Common myeloid progenitor, CD34-positive (primary cell): Measurements from ENCODE around the gene RMP24.
A peak's percentile ranks its signal among the peaks of the same experiment; 100 is the strongest.

Experiments used
- CTCF ChIA-PET: fragments of 350-600 bp; sonication (Branson Sonifier 250); formaldehyde crosslinking; loops from one replicate; lab custom pipeline; 2021; ENCODE audit warnings: antibody characterized with exemption; lab: Charles Lee
- POLR2A ChIA-PET: fragments of 350-600 bp; sonication (Branson Sonifier 250); formaldehyde crosslinking; loops from one replicate; lab custom pipeline; 2021; ENCODE audit warnings: antibody characterized with exemption; lab: Charles Lee
- DNase-seq, 3 donors: peaks; one replicate each; pipeline versions ENCODE4 v3.0.0 to v3.0.0-alpha.2; 2013
- H3K27ac ChIP-seq, 2 experiments: 1 replicate in 1 of 2; 2 replicates in 1 of 2; pipeline ENCODE4 v1.7.0; 2013; ENCODE audit warnings: inconsistent platforms in 2 of 2, low read length in 2 of 2, mild to moderate bottlenecking in 2 of 2, low read depth in 1 of 2, moderate library complexity in 1 of 2; ENCODE audit not compliant: severe bottlenecking in 2 of 2, insufficient read depth in 1 of 2, poor library complexity in 1 of 2
- H3K27me3 ChIP-seq, 5 experiments: replicated peaks in 2 of 5; 1 replicate in 3 of 5; 2 replicates in 2 of 5; pipeline versions ENCODE4 v1.6.1 to v1.7.0; 2013; ENCODE audit warnings: low read length in 4 of 5, mild to moderate bottlenecking in 2 of 5, moderate library complexity in 2 of 5, inconsistent platforms in 1 of 5; ENCODE audit not compliant: insufficient read depth in 5 of 5, control insufficient read depth in 4 of 5
- H3K36me3 ChIP-seq, 4 experiments: 1 replicate in 2 of 4; 2 replicates in 2 of 4; pipeline versions ENCODE4 v1.6.1 to v1.7.0; 2013; ENCODE audit warnings: low read length in 3 of 4, control low read depth in 1 of 4, mild to moderate bottlenecking in 1 of 4; ENCODE audit not compliant: control insufficient read depth in 4 of 4, insufficient read depth in 4 of 4
- H3K4me1 ChIP-seq, 4 experiments: 1 replicate in 3 of 4; 2 replicates in 1 of 4; pipeline versions ENCODE4 v1.6.1 to v1.7.1; 2013; ENCODE audit warnings: low read length in 3 of 4, mild to moderate bottlenecking in 3 of 4, control low read depth in 1 of 4, inconsistent platforms in 1 of 4, moderate library complexity in 1 of 4; ENCODE audit not compliant: control insufficient read depth in 4 of 4, insufficient read depth in 4 of 4; ENCODE audit errors: control extremely low read depth in 1 of 4
- H3K4me3 ChIP-seq, 7 experiments: 1 replicate in 4 of 7; 2 replicates in 3 of 7; pipeline versions ENCODE4 v1.5.1 to v1.7.0; 2013; ENCODE audit warnings: mild to moderate bottlenecking in 7 of 7, low read length in 6 of 7, moderate library complexity in 6 of 7, inconsistent platforms in 2 of 7, low read depth in 2 of 7, control low read depth in 1 of 7; ENCODE audit not compliant: insufficient read depth in 4 of 7, control insufficient read depth in 1 of 7; ENCODE audit errors: extremely low read depth in 1 of 7
- H3K9me3 ChIP-seq, 5 experiments: 1 replicate in 4 of 5; 2 replicates in 1 of 5; pipeline versions ENCODE4 v1.6.1 to v1.7.1; 2013; ENCODE audit warnings: low read length in 4 of 5, mild to moderate bottlenecking in 2 of 5, inconsistent platforms in 1 of 5, low read depth in 1 of 5, moderate library complexity in 1 of 5; ENCODE audit not compliant: control insufficient read depth in 4 of 5, insufficient read depth in 2 of 5; ENCODE audit errors: control extremely low read depth in 1 of 5
- WGBS: methylation state at CpG from one replicate; pipeline ENCODE4 v1.1.5; 2013; ENCODE audit not compliant: insufficient coverage; 5-methylcytosine and 5-hydroxymethylcytosine counted together

The RMP24 gene

GRCh38 chr18:35998967-35999366 is 26.5 kb downstream of the RMP24 start:
- H3K27me3 ChIP-seq, result no peaks in the 10 kb centered on the region
- 78% methylated on average over 1 of the region's 1 CpG for WGBS
- POLR2A ChIA-PET, result no interaction called here
- peak in 2 of 3 donors; percentile 13 to 27 for DNase-seq
- H3K4me3 ChIP-seq, result no peak overlapping the region
- CTCF ChIA-PET, result interaction anchor here (0.7 to 1.0 kb wide), 2 partner anchors 23 to 109 kb away, joined by 3 read pairs; no protein-coding TSS in a partner anchor
- no peak overlapping the region for H3K27ac ChIP-seq
- peaks cover 0 to 10% (median 8%) of the 10 kb centered on the region in 4 experiments for H3K4me1 ChIP-seq
- no peaks in the 10 kb centered on the region for H3K36me3 ChIP-seq
- no peaks in the 10 kb centered on the region for H3K9me3 ChIP-seq

- Histone ChIP-seq H3K36me3 (no peaks in the 10 kb centered on the region), H3K27me3 (no peaks in the 10 kb centered on the region), H3K27ac (no peak overlapping the region), H3K9me3 (no peaks in the 10 kb centered on the region), H3K4me1 (peaks cover 0 to 10% (median 8%) of the 10 kb centered on the region in 4 experiments), H3K4me3 (no peak overlapping the region)
- no peak for DNase-seq
- POLR2A ChIA-PET, result interaction anchor here (0.6 kb wide), 1 partner anchor 280 kb away, joined by 3 read pairs; no protein-coding TSS in a partner anchor
- WGBS, result 100% methylated on average over 1 of the region's 1 CpG
- CTCF ChIA-PET, result no interaction called here
These were observed 27.4 kb downstream of the RMP24 start for GRCh38 chr18:35999925-36000324.

GRCh38 chr18:36006997-36007396 is 34.5 kb downstream of the RMP24 start:
- Histone ChIP-seq H3K9me3 (no peaks in the 10 kb centered on the region), H3K36me3 (no peaks in the 10 kb centered on the region), H3K4me1 (peaks cover 0 to 9% (median 7%) of the 10 kb centered on the region in 4 experiments), H3K27me3 (no peaks in the 10 kb centered on the region), H3K27ac (no peak overlapping the region), H3K4me3 (no peak overlapping the region)
- WGBS, result 100% methylated on average over 2 of the region's 2 CpGs
- ChIA-PET CTCF (interaction anchor here (1.9 kb wide), 1 partner anchor 18 kb away, joined by 4 read pairs; no protein-coding TSS in a partner anchor), POLR2A (no interaction called here)
- no peak for DNase-seq

GRCh38 chr18:36009214-36009613 is 36.7 kb downstream of the RMP24 start:
- POLR2A ChIA-PET, result no interaction called here
- no peak overlapping the region for H3K4me3 ChIP-seq
- no peaks in the 10 kb centered on the region for H3K36me3 ChIP-seq
- no peak overlapping the region for H3K27ac ChIP-seq
- 90% methylated on average over 2 of the region's 3 CpGs for WGBS
- no peaks in the 10 kb centered on the region for H3K27me3 ChIP-seq
- CTCF ChIA-PET, result no interaction called here
- no peak for DNase-seq
- H3K9me3 ChIP-seq, result no peaks in the 10 kb centered on the region
- H3K4me1 ChIP-seq, result no peaks in the 10 kb centered on the region

DNA sequence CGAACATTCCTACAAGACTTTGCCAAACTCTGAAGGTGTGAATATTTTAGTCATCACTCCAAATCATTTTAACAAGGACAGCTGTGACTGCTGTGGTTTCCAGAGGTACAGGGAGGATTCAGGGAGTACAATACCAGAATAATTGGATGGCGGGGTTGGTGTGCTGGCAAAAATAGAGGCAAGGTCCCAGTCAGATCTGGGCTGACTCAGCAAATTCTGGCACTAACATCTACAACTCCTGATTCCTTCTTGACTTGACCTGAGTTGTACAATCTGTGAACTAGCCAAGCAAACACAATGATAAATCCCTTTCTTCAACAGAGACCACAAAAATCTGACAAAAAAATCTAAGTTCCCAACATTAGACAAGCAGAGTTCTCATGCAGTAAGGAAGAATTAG is 40.4 kb downstream of the RMP24 start:
- ChIA-PET CTCF (no interaction called here), POLR2A (no interaction called here)
- 100% methylated on average over 1 of the region's 2 CpGs for WGBS
- Histone ChIP-seq H3K27ac (no peak overlapping the region), H3K9me3 (no peaks in the 10 kb centered on the region), H3K27me3 (no peaks in the 10 kb centered on the region), H3K4me3 (no peak overlapping the region), H3K36me3 (no peaks in the 10 kb centered on the region), H3K4me1 (no peaks in the 10 kb centered on the region)
- DNase-seq, result no peak

- no peak for DNase-seq
- Histone ChIP-seq H3K27me3 (no peaks in the 10 kb centered on the region), H3K27ac (no peak overlapping the region), H3K9me3 (no peaks in the 10 kb centered on the region), H3K36me3 (no peaks in the 10 kb centered on the region), H3K4me1 (no peaks in the 10 kb centered on the region), H3K4me3 (no peak overlapping the region)
- ChIA-PET CTCF (interaction anchor here (1.1 to 3.6 kb wide), 2 partner anchors 30 to 265 kb away, joined by 3 to 15 read pairs; no protein-coding TSS in a partner anchor), POLR2A (no interaction called here)
- WGBS, result 92% methylated on average over 3 of the region's 3 CpGs
These were observed 43.1 kb downstream of the RMP24 start for GRCh38 chr18:36015629-36016028.

- POLR2A ChIA-PET, result no interaction called here
- Histone ChIP-seq H3K27ac (no peak overlapping the region), H3K27me3 (no peaks in the 10 kb centered on the region), H3K9me3 (no peaks in the 10 kb centered on the region), H3K36me3 (no peaks in the 10 kb centered on the region), H3K4me3 (no peak overlapping the region), H3K4me1 (no peaks in the 10 kb centered on the region)
- WGBS, result 90% methylated on average over 2 of the region's 2 CpGs
- CTCF ChIA-PET, result interaction anchor here (1.0 to 3.8 kb wide), 15 partner anchors 10 to 397 kb away, joined by 3 to 26 read pairs (median 5); partner anchors contain the start of genes ELP2 and FHOD3
- no peak for DNase-seq
These were observed 44.8 kb downstream of the RMP24 start for GRCh38 chr18:36017232-36017631.
